WTC11 (cell line): ENCODE measurements around the gene ST8SIA6. TPM values are rescaled to one million over a fixed set of nuclear protein-coding genes. Genes with fewer than 3 reads are reported as not detected.

Source experiments
- ATAC-seq: fragments of 200-7000 bp; cut with Tn5 transposase; 2 replicates; pipeline ENCODE4 v1.10.0; 2021; ENCODE audit warnings: mild to moderate bottlenecking, moderate library complexity
- CTCF ChIA-PET: fragments of 300-600 bp; sonication (Branson Sonifier 250); formaldehyde crosslinking; loops from one replicate; lab custom pipeline; 2021; ENCODE audit warnings: antibody characterized with exemption; lab: Charles Lee
- POLR2A ChIA-PET: fragments of 350-600 bp; sonication (Branson Sonifier 250); formaldehyde crosslinking; loops from one replicate; lab custom pipeline; 2021; ENCODE audit warnings: antibody characterized with exemption; lab: Charles Lee
- DNase-seq: peaks from one replicate; pipeline ENCODE4 v3.0.0; 2021; ENCODE audit warnings: low spot score
- H3K27ac Mint-ChIP-seq: 2 replicates; pipeline ENCODE4 v1.8.0; 2021; ENCODE audit warnings: mixed read lengths
- H3K27me3 Mint-ChIP-seq: 2 replicates; pipeline ENCODE4 v1.8.0; 2021; ENCODE audit warnings: low read depth, mild to moderate bottlenecking, moderate library complexity, mixed read lengths
- H3K36me3 Mint-ChIP-seq: 2 replicates; pipeline ENCODE4 v1.8.0; 2021; ENCODE audit warnings: mixed read lengths
- H3K4me1 Mint-ChIP-seq: 2 replicates; pipeline ENCODE4 v1.8.0; 2022; ENCODE audit warnings: mixed read lengths
- H3K4me3 Mint-ChIP-seq: 2 replicates; pipeline ENCODE4 v1.8.0; 2021; ENCODE audit warnings: mild to moderate bottlenecking, moderate library complexity, mixed read lengths
- H3K9me3 Mint-ChIP-seq: 2 replicates; pipeline ENCODE4 v1.8.0; 2021; ENCODE audit warnings: mixed read lengths
- CREB1 ChIP-seq: sonication (generic); formaldehyde crosslinking; IDR thresholded peaks from 2 replicates; pipeline ENCODE4 v1.8.0; 2023; ENCODE audit warnings: mild to moderate bottlenecking, missing genetic modification reagents
- CREM ChIP-seq: sonication (generic); formaldehyde crosslinking; IDR thresholded peaks from 2 replicates; pipeline ENCODE4 v1.8.1; 2022; ENCODE audit warnings: mild to moderate bottlenecking, missing genetic modification reagents, moderate library complexity
- ESRRA ChIP-seq: sonication (generic); formaldehyde crosslinking; IDR thresholded peaks from 2 replicates; pipeline ENCODE4 v1.8.1; 2022; ENCODE audit warnings: mild to moderate bottlenecking, missing genetic modification reagents, borderline replicate concordance
- FOXJ3 ChIP-seq: sonication (generic); formaldehyde crosslinking; IDR thresholded peaks from 2 replicates; pipeline ENCODE4 v1.9.0; 2021; ENCODE audit warnings: missing genetic modification reagents, mild to moderate bottlenecking, borderline replicate concordance
- FOXK1 ChIP-seq: sonication (generic); formaldehyde crosslinking; IDR thresholded peaks from 2 replicates; pipeline ENCODE4 v1.8.0; 2022; ENCODE audit warnings: mild to moderate bottlenecking, moderate library complexity, missing genetic modification reagents
- HMGA2 ChIP-seq: fragments of 250-450 bp; sonication (Bioruptor Pico); IDR thresholded peaks from 2 replicates; pipeline ENCODE4 v1.4.0; 2021; ENCODE audit warnings: mild to moderate bottlenecking, moderate library complexity
- IRF1 ChIP-seq: sonication (generic); formaldehyde crosslinking; IDR thresholded peaks from 2 replicates; pipeline ENCODE4 v1.8.0; 2023; ENCODE audit warnings: missing genetic modification reagents
- JUN ChIP-seq: sonication (generic); formaldehyde crosslinking; IDR thresholded peaks from 2 replicates; pipeline ENCODE4 v1.8.0; 2023; ENCODE audit warnings: mild to moderate bottlenecking, missing genetic modification reagents
- MAX ChIP-seq: sonication (generic); formaldehyde crosslinking; IDR thresholded peaks from 2 replicates; pipeline ENCODE4 v1.8.0; 2022; ENCODE audit warnings: mild to moderate bottlenecking, missing genetic modification reagents
- MYBL2 ChIP-seq: sonication (generic); formaldehyde crosslinking; IDR thresholded peaks from 2 replicates; pipeline ENCODE4 v1.8.1; 2023; ENCODE audit warnings: mild to moderate bottlenecking, moderate library complexity, missing genetic modification reagents
- NR1H2 ChIP-seq: sonication (generic); formaldehyde crosslinking; IDR thresholded peaks from 2 replicates; pipeline ENCODE4 v1.9.0; 2021; ENCODE audit warnings: mild to moderate bottlenecking, moderate library complexity, missing genetic modification reagents
- NR3C1 ChIP-seq: sonication (generic); formaldehyde crosslinking; conservative IDR thresholded peaks from 2 replicates; pipeline ENCODE4 v1.8.1; 2023; ENCODE audit warnings: low read depth, mild to moderate bottlenecking, missing genetic modification reagents
- SMAD3 ChIP-seq: sonication (generic); formaldehyde crosslinking; IDR thresholded peaks from 2 replicates; pipeline ENCODE4 v1.8.0; 2022; ENCODE audit warnings: missing genetic modification reagents, mild to moderate bottlenecking, borderline replicate concordance
- TP53 ChIP-seq: sonication (generic); formaldehyde crosslinking; IDR thresholded peaks from 2 replicates; pipeline ENCODE4 v1.8.1; 2023; ENCODE audit warnings: mild to moderate bottlenecking, missing genetic modification reagents
- ZNF121 ChIP-seq: sonication (generic); formaldehyde crosslinking; IDR thresholded peaks from 2 replicates; pipeline ENCODE4 v1.8.0; 2023; ENCODE audit warnings: missing genetic modification reagents
- ZNF263 ChIP-seq: sonication (generic); formaldehyde crosslinking; IDR thresholded peaks from 2 replicates; pipeline ENCODE4 v1.8.1; 2022; ENCODE audit warnings: low read depth, mild to moderate bottlenecking, moderate library complexity, missing genetic modification reagents
- ZNF423 ChIP-seq: fragments of 250-450 bp; sonication (Bioruptor Pico); IDR thresholded peaks from 2 replicates; pipeline ENCODE4 v2.1.2; 2022; ENCODE audit warnings: mild to moderate bottlenecking, moderate library complexity
- ZNF532 ChIP-seq: fragments of 250-450 bp; sonication (Bioruptor Pico); IDR thresholded peaks from 2 replicates; pipeline ENCODE4 v1.9.0; 2021; ENCODE audit warnings: mild to moderate bottlenecking, borderline replicate concordance
- ZSCAN18 ChIP-seq: fragments of 250-450 bp; sonication (Bioruptor Pico); IDR thresholded peaks from 2 replicates; pipeline ENCODE4 v2.1.2; 2022; ENCODE audit warnings: mild to moderate bottlenecking, moderate library complexity
- total RNA-seq: library from RNA; stranded (reverse); gene quantifications from 3 replicates; pipeline ENCODE4 v1.2.3, GENCODE V29; 2021

The ST8SIA6 gene
- total RNA-seq, 1 experiment from 2014 or later = 3.5 TPM

DNA sequence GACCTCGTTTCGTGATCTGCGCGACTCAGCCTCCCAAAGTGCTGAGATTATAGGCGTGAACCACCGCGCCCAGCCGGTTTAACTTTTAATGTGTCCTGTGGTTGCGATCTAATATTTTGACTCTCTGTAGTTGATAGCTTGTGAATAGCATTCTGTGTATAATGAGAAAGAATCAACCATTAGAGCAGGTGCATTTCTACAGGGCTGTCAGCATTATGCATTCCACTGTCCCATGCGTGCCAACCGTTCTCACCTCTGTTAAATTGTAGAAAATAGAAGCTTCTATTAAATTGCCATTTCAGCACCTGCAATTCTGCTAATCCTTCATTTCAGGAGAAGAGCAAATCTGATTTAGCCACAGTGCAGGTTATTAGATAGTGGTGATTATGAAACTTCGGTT lies 164.6 kb downstream of the ST8SIA6 start:
- ATAC-seq = no peak
- no peak overlapping the region for H3K27ac Mint-ChIP-seq
- DNase-seq = no peak
- CTCF ChIA-PET = interaction anchor here (1.0 to 1.9 kb wide), 2 partner anchors 87 to 119 kb away, joined by 3 to 6 read pairs; no protein-coding TSS in a partner anchor
- 0 out of 2 replicates have a peak, but pooled peaks cover 3% of the 10 kb centered on the region for H3K36me3 Mint-ChIP-seq
- peaks cover 7% of the 10 kb centered on the region; the same call in 1 of the 2 replicates for H3K4me1 Mint-ChIP-seq
- POLR2A ChIA-PET = no interaction called here
- H3K9me3 Mint-ChIP-seq = peaks cover 13% of the 10 kb centered on the region
- H3K4me3 Mint-ChIP-seq = no peak overlapping the region
- TF ChIP-seq IRF1 (CRISPR knock-in tag) = no peak
- no peak for TF ChIP-seq JUN
- TF ChIP-seq SMAD3 (CRISPR knock-in tag) = no peak
- TF ChIP-seq ZNF263 (CRISPR knock-in tag) = no peak
- no peak for TF ChIP-seq ZNF121 (CRISPR knock-in tag)
- no peak for TF ChIP-seq CREM
- TF ChIP-seq TP53 (CRISPR knock-in tag) = no peak
- no peak for TF ChIP-seq MAX (CRISPR knock-in tag)
- no peak for TF ChIP-seq MYBL2 (CRISPR knock-in tag)
- no peak for TF ChIP-seq ZSCAN18
- TF ChIP-seq NR3C1 (CRISPR knock-in tag) = no peak
- no peak for TF ChIP-seq CREB1 (CRISPR knock-in tag)
- TF ChIP-seq HMGA2 (CRISPR knock-in tag) = no peak
- TF ChIP-seq FOXJ3 (CRISPR knock-in tag) = no peak
- TF ChIP-seq FOXK1 (CRISPR knock-in tag) = no peak
- no peak for TF ChIP-seq NR1H2 (CRISPR knock-in tag)
- no peak for TF ChIP-seq ZNF423 (CRISPR knock-in tag)
- TF ChIP-seq ESRRA (CRISPR knock-in tag) = no peak
- TF ChIP-seq ZNF532 = no peak
- TF ChIP-seq, all 79 proteins: peak for 0
- H3K27me3 Mint-ChIP-seq = no peaks in the 10 kb centered on the region
